ENCODE data around the gene CDH23. TPM values are rescaled to one million over a fixed set of nuclear protein-coding genes. Genes with fewer than 3 reads are reported as not detected.
A peak's percentile ranks its signal among the peaks of the same experiment; 100 is the strongest.

CDH23 gene
- total and polyA plus RNA-seq, 10 donors = 2.0 to 19.9 (median 11.0) TPM

DNA sequence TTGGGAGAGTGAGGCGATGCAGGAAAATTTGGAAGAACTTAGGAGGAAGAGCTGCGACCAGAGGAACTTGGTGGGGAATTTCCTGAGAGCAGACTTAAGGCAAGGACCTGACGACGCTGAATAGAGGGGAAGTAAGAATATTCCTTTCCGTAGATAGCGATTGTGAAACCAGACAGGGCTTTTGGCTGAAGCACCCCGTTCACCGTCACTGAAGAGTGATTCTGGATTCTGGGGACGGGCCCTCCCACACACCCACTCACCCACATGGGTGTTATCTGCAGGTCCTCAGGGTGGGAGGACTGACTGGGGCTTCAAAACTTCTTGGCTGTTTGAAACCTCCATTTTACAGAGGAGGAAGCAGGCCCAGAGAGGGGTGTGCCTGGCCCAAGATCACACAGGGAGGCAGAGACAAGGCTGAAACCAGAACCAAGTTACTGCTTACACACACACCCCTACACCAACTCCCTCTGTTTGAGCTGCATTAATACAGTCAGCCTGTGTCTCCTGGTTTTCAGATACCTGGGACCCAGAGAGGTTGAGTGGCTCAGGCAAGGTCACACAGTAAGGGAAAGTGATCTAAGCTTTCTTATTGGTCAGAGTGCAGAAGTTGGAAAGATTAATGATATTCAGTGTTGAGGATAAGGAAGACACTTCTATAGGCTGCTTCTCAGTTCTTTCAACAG is 37.2 kb upstream of the CDH23 start:
- TF ChIP-seq POLR2A (IDR thresholded peaks at IDR 0.05) (no peak), POLR2AphosphoS5 (IDR thresholded peaks at IDR 0.05) (no peak)
- TF ChIP-seq, protein P1, sequence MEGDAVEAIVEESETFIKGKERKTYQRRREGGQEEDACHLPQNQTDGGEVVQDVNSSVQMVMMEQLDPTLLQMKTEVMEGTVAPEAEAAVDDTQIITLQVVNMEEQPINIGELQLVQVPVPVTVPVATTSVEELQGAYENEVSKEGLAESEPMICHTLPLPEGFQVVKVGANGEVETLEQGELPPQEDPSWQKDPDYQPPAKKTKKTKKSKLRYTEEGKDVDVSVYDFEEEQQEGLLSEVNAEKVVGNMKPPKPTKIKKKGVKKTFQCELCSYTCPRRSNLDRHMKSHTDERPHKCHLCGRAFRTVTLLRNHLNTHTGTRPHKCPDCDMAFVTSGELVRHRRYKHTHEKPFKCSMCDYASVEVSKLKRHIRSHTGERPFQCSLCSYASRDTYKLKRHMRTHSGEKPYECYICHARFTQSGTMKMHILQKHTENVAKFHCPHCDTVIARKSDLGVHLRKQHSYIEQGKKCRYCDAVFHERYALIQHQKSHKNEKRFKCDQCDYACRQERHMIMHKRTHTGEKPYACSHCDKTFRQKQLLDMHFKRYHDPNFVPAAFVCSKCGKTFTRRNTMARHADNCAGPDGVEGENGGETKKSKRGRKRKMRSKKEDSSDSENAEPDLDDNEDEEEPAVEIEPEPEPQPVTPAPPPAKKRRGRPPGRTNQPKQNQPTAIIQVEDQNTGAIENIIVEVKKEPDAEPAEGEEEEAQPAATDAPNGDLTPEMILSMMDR (IDR thresholded peaks at IDR 0.05 in 8 of 11, conservative IDR thresholded peaks at IDR 0.05 in 3 of 11) = no peak
- Histone ChIP-seq H3K9me3 (no peaks in the 10 kb centered on the region), H3K27me3 (replicated peaks in 1 of 7) (no peaks in the 10 kb centered on the region), H3K4me3 (no peak overlapping the region), H3K4me1 (peaks cover 0 to 25% (median 4%) of the 10 kb centered on the region in 6 donors), H3K36me3 (peaks cover 0 to 76% (median 17%) of the 10 kb centered on the region in 6 donors), H3K27ac (peak overlapping the region in 6 of 8 donors; percentile 38 to 79 (median 64))
- intact Hi-C loops (cut with DNase I; ENCODE audit: low total_unique reads) = no loop called here
- DNase-seq = no peak
- WGBS, 5 donors = 30 to 55% (median 43%) methylated on average over 9 of the region's 9 CpGs

DNA sequence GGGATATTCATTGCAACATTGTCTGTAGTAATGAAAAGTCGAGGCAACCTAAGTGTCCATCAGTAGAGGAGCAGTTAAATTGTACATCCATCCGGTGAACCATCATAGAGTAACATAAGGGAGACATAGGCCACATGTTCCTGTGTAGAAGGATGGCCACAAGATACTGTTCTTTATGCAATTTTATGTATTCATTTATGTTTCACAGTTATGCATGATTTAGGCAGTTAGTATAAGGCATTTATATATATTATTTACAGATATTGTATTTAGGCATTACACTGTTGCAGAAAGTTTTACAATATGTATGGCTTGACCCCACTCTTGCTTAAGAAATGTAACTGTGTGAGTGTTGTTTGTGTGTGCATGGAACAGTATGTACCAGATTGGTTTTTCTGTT is 36.0 kb upstream of the CDH23 start:
- intact Hi-C loops (cut with DNase I; ENCODE audit: low total_unique reads) = no loop called here
- DNase-seq = no peak
- Histone ChIP-seq H3K27me3 (replicated peaks in 1 of 7) (no peaks in the 10 kb centered on the region), H3K27ac (peak overlapping the region in 1 of 8 donors; percentile 45), H3K36me3 (peaks cover 0 to 67% (median 17%) of the 10 kb centered on the region in 6 donors), H3K4me1 (peaks cover 0 to 25% (median 4%) of the 10 kb centered on the region in 6 donors), H3K9me3 (no peaks in the 10 kb centered on the region), H3K4me3 (no peak overlapping the region)
- 82 to 94% (median 87%) methylated on average over 2 of the region's 2 CpGs for WGBS, 5 donors
- TF ChIP-seq, protein P1 (IDR thresholded peaks at IDR 0.05 in 8 of 11, conservative IDR thresholded peaks at IDR 0.05 in 3 of 11) = no peak
- TF ChIP-seq POLR2A (IDR thresholded peaks at IDR 0.05) (no peak), POLR2AphosphoS5 (IDR thresholded peaks at IDR 0.05) (no peak)

DNA sequence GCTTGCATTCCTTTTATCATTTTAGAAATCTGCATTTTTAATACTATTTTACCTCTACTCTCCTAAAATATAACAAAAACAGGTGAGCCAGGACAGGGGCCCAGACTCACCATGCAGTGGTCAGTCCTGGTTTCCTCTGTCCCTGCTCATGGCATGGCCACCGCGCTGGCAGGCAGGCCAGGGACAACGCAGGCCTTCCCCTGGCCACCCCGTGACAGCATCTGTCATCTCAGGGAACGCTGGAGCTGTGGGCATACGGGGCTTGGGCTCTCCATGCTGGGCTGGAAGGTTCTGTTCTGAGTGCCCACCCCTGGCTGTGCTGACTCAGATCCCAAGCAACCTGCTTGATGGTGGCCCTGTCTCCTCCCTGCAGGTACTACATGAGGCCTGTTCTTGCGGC is 35.1 kb upstream of the CDH23 start:
- WGBS, 5 donors = 92 to 100% (median 97%) methylated on average over 7 of the region's 7 CpGs
- peak; percentile 60 for DNase-seq
- Histone ChIP-seq H3K36me3 (peaks cover 0 to 59% (median 14%) of the 10 kb centered on the region in 6 donors), H3K27me3 (replicated peaks in 1 of 7) (no peaks in the 10 kb centered on the region), H3K27ac (no peak overlapping the region), H3K9me3 (no peaks in the 10 kb centered on the region), H3K4me3 (no peak overlapping the region), H3K4me1 (peaks cover 0 to 25% (median 4%) of the 10 kb centered on the region in 6 donors)
- TF ChIP-seq POLR2A (IDR thresholded peaks at IDR 0.05) (no peak), POLR2AphosphoS5 (IDR thresholded peaks at IDR 0.05) (no peak)
- TF ChIP-seq, protein P1 (IDR thresholded peaks at IDR 0.05 in 8 of 11, conservative IDR thresholded peaks at IDR 0.05 in 3 of 11) = no peak
- intact Hi-C loops (cut with DNase I; ENCODE audit: low total_unique reads) = no loop called here

DNA sequence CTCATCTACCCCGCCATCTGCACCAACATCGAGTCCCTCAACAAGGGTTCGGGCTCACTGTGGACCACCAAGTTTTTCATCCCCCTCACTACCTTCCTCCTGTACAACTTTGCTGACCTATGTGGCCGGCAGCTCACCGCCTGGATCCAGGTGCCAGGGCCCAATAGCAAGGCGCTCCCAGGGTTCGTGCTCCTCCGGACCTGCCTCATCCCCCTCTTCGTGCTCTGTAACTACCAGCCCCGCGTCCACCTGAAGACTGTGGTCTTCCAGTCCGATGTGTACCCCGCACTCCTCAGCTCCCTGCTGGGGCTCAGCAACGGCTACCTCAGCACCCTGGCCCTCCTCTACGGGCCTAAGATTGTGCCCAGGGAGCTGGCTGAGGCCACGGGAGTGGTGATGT is 34.6 kb upstream of the CDH23 start:
- no peaks in the 10 kb centered on the region for H3K27me3 ChIP-seq (replicated peaks in 1 of 7)
- TF ChIP-seq POLR2AphosphoS5 (IDR thresholded peaks at IDR 0.05) = no peak
- TF ChIP-seq, protein P1 (IDR thresholded peaks at IDR 0.05 in 8 of 11, conservative IDR thresholded peaks at IDR 0.05 in 3 of 11) = no peak
- TF ChIP-seq POLR2A (IDR thresholded peaks at IDR 0.05) = no peak
- no peak overlapping the region for H3K4me3 ChIP-seq
- DNase-seq = peak; percentile 54
- H3K27ac ChIP-seq = no peak overlapping the region
- whole genome bisulfite sequencing, 5 donors = 95 to 98% (median 96%) methylated on average over 16 of the region's 16 CpGs
- no peaks in the 10 kb centered on the region for H3K9me3 ChIP-seq
- H3K36me3 ChIP-seq = peaks cover 0 to 53% (median 12%) of the 10 kb centered on the region in 6 donors
- intact Hi-C loops (cut with DNase I; ENCODE audit: low total_unique reads) = no loop called here
- H3K4me1 ChIP-seq = peaks cover 0 to 26% (median 4%) of the 10 kb centered on the region in 6 donors
